GM10266 (cell line): ENCODE data around the gene ISM2.

Source experiments
- DNase-seq: peaks from one replicate; pipeline ENCODE4 v3.0.0; 2012; ENCODE audit errors: extremely low spot score
- CTCF ChIP-seq: IDR thresholded peaks from 2 replicates; pipeline ENCODE4 v1.5.1; 2012; ENCODE audit warnings: mild to moderate bottlenecking, low read depth; ENCODE audit not compliant: control insufficient read depth, insufficient read depth; ENCODE audit errors: missing control alignments

Gene ISM2

DNA sequence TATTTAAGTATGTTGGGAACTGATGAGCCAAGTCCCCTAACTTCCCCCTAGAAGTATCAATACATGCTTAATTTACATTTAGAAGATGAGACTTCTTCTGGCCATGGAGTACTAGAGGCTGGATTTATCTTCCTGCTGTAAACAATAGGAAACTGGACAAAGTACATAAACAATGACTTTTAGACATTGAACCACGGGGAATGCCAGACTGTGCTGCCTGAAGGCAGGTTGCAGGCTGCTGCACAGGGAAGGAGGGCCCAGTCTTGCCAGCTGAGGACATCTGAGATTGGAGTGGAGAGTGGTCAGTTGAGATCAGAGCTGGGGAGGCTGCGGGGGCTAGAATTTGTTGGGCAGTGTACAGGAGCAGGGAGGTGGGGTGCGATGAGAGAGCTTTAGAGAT lies 24.5 kb upstream of the ISM2 start:
- TF ChIP-seq CTCF, result no peak
- no peak for DNase-seq

DNA sequence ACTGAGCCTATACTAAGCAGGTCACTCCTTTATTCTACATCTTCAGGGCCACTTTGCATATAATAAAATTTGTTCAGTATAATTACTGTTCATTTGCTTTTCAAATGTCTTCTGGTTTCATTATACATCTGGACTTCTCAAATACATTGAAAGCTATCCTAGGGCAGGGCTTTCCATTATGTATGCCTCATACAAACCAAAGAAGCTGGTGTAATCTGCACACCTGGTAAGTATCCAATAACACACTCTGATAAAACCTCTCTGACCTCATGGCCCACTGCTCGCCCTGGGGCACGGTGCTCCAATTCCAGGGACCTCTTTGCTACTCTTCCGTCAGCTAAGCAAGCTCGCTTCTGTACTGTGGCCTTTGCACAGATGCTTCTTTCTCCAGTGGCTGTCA lies 21.9 kb upstream of the ISM2 start:
- TF ChIP-seq CTCF, result no peak
- no peak for DNase-seq

DNA sequence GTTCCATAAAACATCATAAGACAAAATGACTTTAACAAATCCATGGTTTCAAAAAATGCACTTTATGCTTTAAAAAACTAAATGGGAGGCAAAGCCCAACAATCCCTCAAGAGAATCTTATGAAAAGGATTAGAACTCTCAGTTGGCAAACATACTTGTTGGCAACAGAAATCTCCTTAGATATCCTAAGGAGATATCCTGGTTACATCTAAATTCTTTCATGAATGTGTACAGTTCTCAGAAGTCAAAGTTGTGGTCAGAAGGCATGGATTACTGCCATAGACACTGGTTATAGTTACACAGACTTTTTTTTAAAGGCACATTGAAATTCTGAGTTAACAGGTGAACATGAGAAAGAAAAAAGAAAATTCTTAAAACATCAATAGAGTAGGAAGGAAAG lies 17.5 kb upstream of the ISM2 start:
- no peak for TF ChIP-seq CTCF
- DNase-seq, result no peak

DNA sequence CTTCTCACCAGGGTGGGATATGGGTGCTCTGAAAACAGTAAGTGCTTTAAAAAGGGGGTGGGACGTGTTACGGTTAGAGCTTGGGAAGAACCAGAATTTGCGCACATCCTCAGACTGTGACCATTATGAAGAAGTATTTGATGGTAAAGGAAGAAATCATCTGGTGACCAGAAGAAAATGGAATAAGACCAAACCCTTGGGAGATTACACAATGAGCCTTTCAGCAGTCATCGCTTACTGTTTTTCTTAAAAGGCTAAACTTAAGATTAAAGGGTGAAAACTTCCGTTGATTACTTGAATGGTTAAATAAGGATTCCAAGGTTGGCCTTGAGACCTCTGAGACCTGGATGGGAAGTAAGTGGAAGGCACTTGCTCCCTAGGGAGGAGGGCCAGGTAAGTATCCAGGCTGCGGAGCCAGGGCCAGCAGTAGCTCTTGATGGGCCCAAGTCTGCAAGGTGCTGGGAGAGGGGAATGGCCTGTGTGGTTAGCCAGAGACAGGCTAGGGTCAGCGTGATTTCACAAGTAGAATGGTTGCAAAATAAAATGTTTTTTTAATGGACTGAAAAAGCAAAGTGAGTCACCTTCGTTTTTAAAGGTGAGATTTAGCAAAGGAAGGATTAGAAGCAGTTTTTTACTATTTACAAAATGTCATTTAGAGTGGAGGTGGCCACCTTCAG lies 13.0 kb upstream of the ISM2 start:
- no peak for TF ChIP-seq CTCF
- no peak for DNase-seq

DNA sequence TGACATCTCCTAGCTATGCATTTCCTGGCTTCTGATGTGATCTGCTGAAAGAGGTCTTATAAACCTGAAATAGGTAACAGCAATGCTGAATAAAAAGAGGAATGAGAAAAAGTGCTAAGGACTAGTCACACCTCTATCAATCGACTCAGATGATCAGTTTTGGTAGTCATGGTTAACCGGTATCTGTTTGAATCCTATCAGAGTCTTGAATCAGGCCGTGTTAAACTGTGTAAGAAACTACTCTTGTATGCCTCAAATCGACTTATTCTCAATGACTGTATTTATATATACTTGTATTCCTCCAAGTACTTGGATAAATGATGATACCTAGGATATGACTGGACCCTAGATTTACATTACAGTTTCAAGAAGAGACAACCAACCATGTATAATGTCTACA lies 10.8 kb upstream of the ISM2 start:
- DNase-seq, result no peak
- no peak for TF ChIP-seq CTCF

DNA sequence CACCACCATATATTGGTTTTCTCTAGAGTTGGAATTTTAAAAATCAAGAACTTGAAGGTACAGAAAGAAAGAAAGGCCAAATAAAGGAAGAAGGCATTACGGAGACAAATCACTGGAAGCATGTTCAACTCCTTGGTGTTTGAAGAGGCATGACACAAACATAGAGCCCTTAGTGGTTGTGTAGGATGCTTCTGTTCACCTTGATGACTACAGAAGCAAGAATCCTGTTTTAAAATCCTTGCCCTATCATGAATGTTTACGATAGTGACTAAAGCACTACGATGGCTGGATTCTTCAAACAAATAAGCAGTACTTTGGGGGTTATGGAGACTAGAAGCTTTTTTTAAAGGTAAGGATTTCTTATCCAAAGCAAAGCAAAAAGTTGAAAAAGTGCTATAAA lies 10.3 kb upstream of the ISM2 start:
- DNase-seq, result no peak
- TF ChIP-seq CTCF, result no peak

- no peak for TF ChIP-seq CTCF
- no peak for DNase-seq
These were observed 9.6 kb upstream of the ISM2 start for GRCh38 chr14:77508249-77508648.
